ACC112 (cell line): ENCODE data around the gene DUSP19.

Experiments used
- H2AFZ ChIP-seq: fragments of 200-600 bp; sonication (generic); one replicate; pipeline ENCODE4 v1.6.0; 2017; ENCODE audit warnings: antibody characterized with exemption, low read length; ENCODE audit not compliant: unreplicated experiment
- H3K27ac ChIP-seq: fragments of 200-600 bp; sonication (generic); 2 replicates; pipeline ENCODE4 v1.5.1; 2014; ENCODE audit warnings: low read depth, mild to moderate bottlenecking, antibody characterized with exemption, low read length, moderate library complexity
- H3K27me3 ChIP-seq: fragments of 200-600 bp; sonication (generic); 2 replicates; pipeline ENCODE4 v1.6.1; 2014; ENCODE audit warnings: mild to moderate bottlenecking, antibody characterized with exemption, low read length, moderate library complexity, mixed read lengths; ENCODE audit not compliant: insufficient read depth
- H3K36me3 ChIP-seq: fragments of 200-600 bp; sonication (generic); 2 replicates; pipeline ENCODE4 v1.6.1; 2016; ENCODE audit warnings: mild to moderate bottlenecking, antibody characterized with exemption, low read length, moderate library complexity, mixed read lengths; ENCODE audit not compliant: insufficient read depth
- H3K4me1 ChIP-seq: fragments of 200-600 bp; sonication (generic); one replicate; pipeline ENCODE4 v1.6.1; 2016; ENCODE audit warnings: low read length, mixed read lengths; ENCODE audit not compliant: insufficient read depth, unreplicated experiment, control insufficient read depth
- H3K4me3 ChIP-seq: fragments of 200-600 bp; sonication (generic); 2 replicates; pipeline ENCODE4 v1.5.1; 2014; ENCODE audit warnings: mild to moderate bottlenecking, low read depth, low read length
- H3K79me2 ChIP-seq: fragments of 200-600 bp; sonication (generic); one replicate; pipeline ENCODE4 v1.6.0; 2016; ENCODE audit warnings: low read length; ENCODE audit not compliant: control insufficient read depth, unreplicated experiment, insufficient read depth

Gene DUSP19

DNA sequence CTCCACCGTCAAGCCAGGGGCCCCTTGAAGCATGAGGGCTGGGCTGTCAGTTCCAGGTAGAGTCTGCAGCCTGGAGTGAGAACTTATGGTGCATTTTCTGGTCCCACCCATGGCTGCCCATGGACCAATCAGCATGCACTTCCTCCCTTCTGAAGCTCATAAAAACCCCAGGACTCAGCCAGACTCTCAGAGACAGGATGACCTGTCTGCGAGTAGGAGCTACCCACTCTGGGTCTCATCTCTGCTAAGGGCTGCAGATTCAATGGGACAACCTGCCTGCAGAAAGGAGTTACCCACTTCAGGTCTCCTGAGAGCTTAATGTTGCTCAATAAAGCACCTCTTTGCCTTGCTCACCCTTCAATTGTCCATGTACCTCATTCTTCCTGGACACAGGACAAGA lies 9.4 kb upstream of the DUSP19 start:
- no peaks in the 10 kb centered on the region for H3K27me3 ChIP-seq
- H3K79me2 ChIP-seq: no peaks in the 10 kb centered on the region
- no peaks in the 10 kb centered on the region for H3K36me3 ChIP-seq
- no peaks in the 10 kb centered on the region for H3K4me1 ChIP-seq
- no peak overlapping the region for H3K27ac ChIP-seq
- H3K4me3 ChIP-seq: no peak overlapping the region
- H2AFZ ChIP-seq: no peak overlapping the region

DNA sequence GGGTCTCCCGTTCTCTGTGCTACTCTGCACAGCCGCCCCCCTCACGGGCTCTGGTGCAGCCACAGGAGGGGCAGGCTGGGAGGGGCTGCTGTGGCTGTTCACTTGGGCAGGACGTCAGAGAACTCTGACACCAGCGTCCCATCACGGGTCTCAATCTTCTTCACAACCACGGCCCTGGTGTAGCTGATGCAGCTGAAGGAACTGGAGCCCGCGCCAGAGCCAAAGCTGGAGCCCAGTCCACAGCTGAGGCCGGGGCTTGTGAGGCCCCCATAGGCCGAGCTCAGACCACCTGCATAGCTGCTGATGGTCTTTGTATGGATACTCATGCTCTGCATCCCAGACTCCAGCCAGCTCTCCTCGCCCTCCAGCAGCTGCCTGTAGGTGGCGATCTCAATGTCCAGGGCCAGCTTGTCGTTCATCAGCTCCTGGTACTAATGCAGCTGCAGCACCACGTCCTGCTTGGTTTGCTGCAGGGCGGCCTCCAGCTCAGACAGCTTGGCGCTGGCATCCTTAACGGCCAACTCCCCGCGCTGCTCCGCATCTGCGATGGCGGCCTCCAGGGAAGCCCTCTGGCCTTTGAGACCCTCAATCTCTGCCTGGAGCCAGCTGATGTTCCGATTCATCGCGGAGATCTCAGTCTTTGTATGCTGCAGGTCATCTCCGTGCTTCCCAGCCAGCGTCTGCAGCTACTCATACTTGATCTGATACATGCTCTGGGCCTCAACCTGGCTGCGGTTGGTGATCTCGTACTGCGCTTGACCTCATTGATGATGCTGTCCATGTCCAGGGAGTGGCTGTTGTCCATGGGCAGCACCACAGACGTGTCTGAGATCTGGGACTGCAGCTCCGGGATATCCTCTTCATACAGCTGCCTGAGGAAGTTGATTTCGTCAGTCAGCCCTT lies 7.4 kb upstream of the DUSP19 start:
- Histone ChIP-seq H2AFZ (no peak overlapping the region), H3K27ac (no peak overlapping the region), H3K4me3 (no peak overlapping the region), H3K27me3 (peaks cover 13% of the 10 kb centered on the region), H3K79me2 (no peaks in the 10 kb centered on the region), H3K36me3 (no peaks in the 10 kb centered on the region), H3K4me1 (no peaks in the 10 kb centered on the region)

DNA sequence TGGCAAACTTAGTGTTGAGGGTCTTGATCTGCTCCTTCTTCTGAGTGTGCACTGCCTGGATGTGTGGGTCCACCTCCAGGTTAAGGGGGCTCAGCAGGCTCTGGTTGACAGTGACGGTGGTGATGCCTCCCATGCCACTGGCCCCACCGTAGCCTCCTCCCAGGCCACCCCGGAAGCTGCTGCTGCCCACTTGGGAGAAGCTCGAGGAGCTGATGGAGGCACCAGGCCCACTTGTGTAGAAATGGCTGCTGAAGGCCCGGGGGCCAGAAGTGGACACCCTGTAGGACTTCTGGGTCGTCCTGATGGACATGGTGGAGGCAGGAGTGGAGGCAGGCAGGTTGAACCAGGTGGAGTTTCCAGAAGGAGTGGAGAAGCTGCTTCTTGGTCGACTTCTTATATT lies 6.4 kb upstream of the DUSP19 start:
- Histone ChIP-seq H3K27ac (no peak overlapping the region), H2AFZ (no peak overlapping the region), H3K27me3 (peaks cover 13% of the 10 kb centered on the region), H3K36me3 (no peaks in the 10 kb centered on the region), H3K79me2 (no peaks in the 10 kb centered on the region), H3K4me3 (no peak overlapping the region), H3K4me1 (no peaks in the 10 kb centered on the region)

DNA sequence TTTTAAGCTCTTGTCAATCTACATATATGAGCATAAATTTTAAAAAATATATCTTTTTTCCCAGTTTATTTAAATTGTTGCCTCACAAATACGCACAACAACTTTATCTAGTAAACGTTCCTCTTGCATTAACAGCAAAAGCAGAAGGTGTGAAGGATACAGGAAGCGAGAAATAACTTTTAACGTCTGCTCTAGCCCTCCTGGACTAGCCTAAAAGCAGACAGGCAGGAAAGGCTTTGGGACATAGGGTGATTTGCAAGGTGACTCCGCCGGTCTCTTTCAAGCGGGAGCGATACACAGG lies 434 bp upstream of the DUSP19 start:
- Histone ChIP-seq H3K4me1 (peaks cover 7% of the 10 kb centered on the region), H3K4me3 (peak overlapping the region; percentile 86), H3K36me3 (no peaks in the 10 kb centered on the region), H2AFZ (peak overlapping the region; percentile 88), H3K79me2 (no peaks in the 10 kb centered on the region), H3K27ac (no peak overlapping the region), H3K27me3 (peaks cover 13% of the 10 kb centered on the region)

DNA sequence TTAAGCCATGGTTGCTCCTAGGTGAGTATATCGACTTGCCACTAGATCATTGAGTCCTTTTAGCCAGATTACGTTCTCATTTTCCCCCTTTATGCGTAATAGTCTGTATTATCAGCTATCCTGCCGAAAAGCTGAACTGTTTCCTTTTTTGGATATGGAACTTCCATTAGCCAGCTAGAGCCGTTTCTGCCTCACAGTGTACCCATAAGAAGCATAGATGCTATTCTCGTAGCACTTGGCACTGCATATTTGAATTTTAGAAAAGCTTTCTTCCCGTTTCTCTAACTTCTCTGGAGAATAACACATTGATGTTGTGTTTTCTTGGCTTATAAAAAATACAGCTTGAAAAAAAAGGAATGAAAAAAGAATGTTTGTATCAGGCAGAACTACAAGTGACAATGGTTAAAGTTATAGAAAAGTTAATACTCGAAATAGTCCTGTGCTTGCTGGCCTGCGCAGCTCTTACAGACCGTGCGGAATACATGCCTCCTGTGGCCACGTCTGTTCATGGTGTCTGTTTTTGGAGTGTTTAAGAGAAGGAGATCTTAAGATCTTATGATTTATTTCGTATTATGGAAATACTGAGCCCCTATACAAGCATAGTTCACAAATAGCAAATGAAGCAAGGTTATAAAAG lies 710 bp downstream of the DUSP19 start:
- Histone ChIP-seq H3K27ac (peak overlapping the region; percentile 24), H3K4me1 (peaks cover 7% of the 10 kb centered on the region), H3K4me3 (peak overlapping the region; percentile 86), H3K79me2 (no peaks in the 10 kb centered on the region), H3K27me3 (peaks cover 13% of the 10 kb centered on the region), H3K36me3 (no peaks in the 10 kb centered on the region), H2AFZ (peak overlapping the region; percentile 88)

DNA sequence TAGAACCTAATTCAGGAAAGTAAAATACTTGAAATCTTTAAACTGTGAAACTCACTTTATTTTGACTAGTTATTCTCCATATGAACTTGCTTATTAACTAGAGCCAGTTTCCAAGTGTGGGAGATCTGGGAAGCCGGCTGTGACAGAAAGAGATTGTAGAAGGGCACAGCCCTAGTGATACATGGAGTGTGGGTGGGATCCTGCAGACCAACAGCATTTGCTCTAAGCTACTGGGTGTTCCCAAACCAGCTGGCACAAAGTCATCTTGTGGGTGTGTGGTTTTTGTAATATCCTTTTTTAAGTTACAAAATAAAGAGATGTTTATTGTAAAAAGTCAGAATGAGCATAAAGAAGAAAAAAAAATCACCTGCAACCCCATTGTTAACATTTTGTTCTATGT lies 3.4 kb downstream of the DUSP19 start:
- no peaks in the 10 kb centered on the region for H3K79me2 ChIP-seq
- no peaks in the 10 kb centered on the region for H3K27me3 ChIP-seq
- no peak overlapping the region for H3K27ac ChIP-seq
- no peak overlapping the region for H2AFZ ChIP-seq
- peaks cover 7% of the 10 kb centered on the region for H3K4me1 ChIP-seq
- no peaks in the 10 kb centered on the region for H3K36me3 ChIP-seq
- no peak overlapping the region for H3K4me3 ChIP-seq

DNA sequence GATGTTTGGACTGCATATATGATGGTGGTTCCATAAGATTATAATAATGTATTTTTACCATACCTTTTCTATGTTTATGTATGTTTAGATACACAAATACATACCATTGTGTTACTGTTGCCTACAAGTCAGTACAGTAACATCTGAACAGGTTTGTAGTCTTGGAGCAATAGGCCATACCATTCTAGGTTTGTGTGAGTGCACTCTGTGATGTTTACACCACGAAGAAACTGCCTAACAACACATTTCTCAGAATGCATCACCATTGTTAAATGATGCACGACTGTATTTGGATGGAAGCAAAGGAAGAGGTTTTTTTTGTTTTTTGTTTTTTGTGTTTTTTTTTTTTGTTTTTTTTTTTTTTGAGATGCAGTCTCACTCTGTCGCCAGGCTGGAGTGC lies 9.5 kb downstream of the DUSP19 start:
- Histone ChIP-seq H3K27ac (no peak overlapping the region), H3K36me3 (no peaks in the 10 kb centered on the region), H3K27me3 (no peaks in the 10 kb centered on the region), H3K79me2 (no peaks in the 10 kb centered on the region), H3K4me3 (no peak overlapping the region), H3K4me1 (peaks cover 7% of the 10 kb centered on the region), H2AFZ (no peak overlapping the region)

DNA sequence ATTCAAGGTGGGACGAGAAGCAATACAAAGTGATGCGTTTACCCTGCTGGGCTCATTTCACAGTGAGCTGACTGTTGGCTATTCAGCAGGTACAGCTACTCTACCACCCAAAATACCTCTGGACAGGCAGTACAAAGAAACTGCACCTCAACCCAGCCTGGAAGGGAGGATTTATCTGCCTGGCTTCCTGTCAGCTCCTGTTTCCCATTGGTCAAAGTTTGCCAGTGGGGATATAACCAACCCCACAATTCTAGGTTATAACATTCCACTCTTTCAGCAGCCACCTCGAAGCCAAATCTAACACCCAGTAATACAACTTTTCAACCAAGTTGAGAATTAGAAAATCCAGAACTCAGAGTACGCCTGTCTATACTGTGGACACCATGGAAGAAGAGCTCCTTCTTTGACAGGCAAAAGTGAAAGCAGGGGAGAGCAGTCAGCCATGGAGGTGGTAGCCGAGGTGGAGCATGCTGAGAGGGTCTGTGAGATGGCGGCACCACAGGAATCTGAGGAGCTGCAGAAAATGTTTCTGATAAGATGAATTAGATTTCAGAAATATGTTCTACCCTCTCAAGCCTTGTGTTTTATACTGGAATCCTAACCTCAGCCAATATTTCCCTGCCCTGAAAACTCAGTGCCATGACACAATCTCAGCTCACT lies 10.8 kb downstream of the DUSP19 start:
- peak overlapping the region; percentile 13 for H2AFZ ChIP-seq

DNA sequence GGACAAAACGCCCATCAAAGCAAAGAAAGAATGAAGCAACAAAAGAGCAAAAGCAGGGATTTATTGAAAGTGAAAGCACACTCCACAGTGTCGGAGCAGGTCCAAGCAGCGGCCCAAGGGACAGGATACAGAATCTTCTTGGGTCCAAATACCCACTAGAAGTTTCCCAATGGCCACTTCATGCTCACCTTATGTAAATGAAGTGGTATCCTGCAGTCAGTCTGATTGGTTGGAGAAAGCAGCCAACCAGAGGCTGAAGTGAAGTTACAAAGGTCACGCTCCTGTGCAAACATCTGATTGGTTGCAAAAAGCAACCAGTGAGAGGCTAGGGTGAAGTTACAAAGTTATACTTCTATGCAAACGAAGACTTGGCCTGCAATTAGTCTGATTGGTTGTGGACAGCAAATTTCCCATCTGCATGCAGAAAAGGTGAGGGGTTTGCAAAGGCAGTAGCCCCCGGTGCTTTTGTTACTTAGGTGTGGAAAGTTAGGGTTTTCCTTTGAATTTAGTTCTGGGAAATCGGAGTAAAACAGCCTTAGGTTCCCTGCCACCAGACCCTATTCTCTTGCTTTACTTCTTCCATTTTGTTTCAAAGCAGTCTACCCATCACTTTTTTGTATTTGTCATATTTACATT lies 12.9 kb downstream of the DUSP19 start:
- Histone ChIP-seq H3K4me1 (peaks cover 20% of the 10 kb centered on the region), H3K27ac (no peak overlapping the region), H3K27me3 (no peaks in the 10 kb centered on the region), H3K79me2 (no peaks in the 10 kb centered on the region), H3K36me3 (no peaks in the 10 kb centered on the region), H3K4me3 (peak overlapping the region; percentile 67), H2AFZ (peak overlapping the region; percentile 93)

More for the DNA sequence above, 10.8 kb downstream of the DUSP19 start:
- Histone ChIP-seq H3K27ac (no peak overlapping the region), H3K27me3 (no peaks in the 10 kb centered on the region), H3K4me1 (peaks cover 18% of the 10 kb centered on the region), H3K36me3 (no peaks in the 10 kb centered on the region), H3K79me2 (no peaks in the 10 kb centered on the region), H3K4me3 (peak overlapping the region; percentile 20; the same call in 1 of the 2 replicates)

DNA sequence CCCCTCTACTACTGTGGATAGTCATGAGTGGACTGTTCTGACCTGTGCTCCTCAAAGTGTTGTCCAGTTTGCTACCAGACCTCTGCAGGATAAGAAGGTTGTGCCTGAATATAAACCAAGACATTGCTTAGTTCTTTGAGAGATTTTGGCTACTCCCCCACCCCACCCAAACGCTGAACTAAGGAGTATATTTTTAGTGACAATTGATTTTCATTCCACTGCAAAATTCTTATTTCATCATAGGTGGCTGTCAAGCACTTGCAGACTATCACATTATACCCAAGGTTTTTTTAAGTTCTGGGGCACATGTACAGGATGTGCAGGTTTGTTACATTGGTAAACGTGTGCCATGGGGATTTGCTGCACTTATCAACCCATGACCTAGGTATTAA lies 13.4 kb downstream of the DUSP19 start:
- Histone ChIP-seq H3K27ac (no peak overlapping the region), H3K36me3 (no peaks in the 10 kb centered on the region), H2AFZ (no peak overlapping the region), H3K79me2 (no peaks in the 10 kb centered on the region), H3K27me3 (no peaks in the 10 kb centered on the region), H3K4me1 (peaks cover 20% of the 10 kb centered on the region), H3K4me3 (no peak overlapping the region)
